H1 (cell line): ENCODE measurements around the gene ISL2. TPM values are rescaled to one million over a fixed set of nuclear protein-coding genes. Genes with fewer than 3 reads are reported as not detected.

Experiments used
- CTCF ChIA-PET: fragments of 300-600 bp; sonication (Branson Sonifier 250); formaldehyde crosslinking; loops from one replicate; lab custom pipeline; 2021; ENCODE audit not compliant: partially characterized antibody; lab: Charles Lee
- POLR2A ChIA-PET: fragments of 300-600 bp; sonication (Branson Sonifier 250); formaldehyde crosslinking; loops from one replicate; lab custom pipeline; 2021; ENCODE audit warnings: inconsistent platforms; ENCODE audit not compliant: partially characterized antibody; lab: Charles Lee
- DNase-seq, 2 experiments: peaks; one replicate each; pipeline versions ENCODE4 v3.0.0 to v3.0.0-alpha.2; 2010 to 2022; ENCODE audit warnings: low spot score in 2 of 2, low read depth in 1 of 2, mixed read lengths in 1 of 2
- FAIRE-seq: peaks from 2 replicates; lab custom pipeline; 2011; peaks lifted over from hg19 to GRCh38; lab: Jason Lieb, UNC
- H2AFZ ChIP-seq: 2 replicates; pipeline ENCODE4 v1.8.1; 2012; ENCODE audit warnings: low read length, inconsistent platforms
- H2AK5ac ChIP-seq: 2 replicates; pipeline ENCODE4 v1.6.1; 2013; ENCODE audit warnings: low read depth, low read length
- H2BK120ac ChIP-seq: replicated peaks from 2 replicates; pipeline ENCODE3; 2013; ENCODE audit warnings: low read depth, low read length, inconsistent platforms
- H2BK12ac ChIP-seq: 2 replicates; pipeline ENCODE4 v1.6.1; 2013; ENCODE audit warnings: low read depth, low read length
- H2BK15ac ChIP-seq: 2 replicates; pipeline ENCODE4 v1.6.1; 2013; ENCODE audit warnings: low read length
- H2BK20ac ChIP-seq: 2 replicates; pipeline ENCODE4 v1.6.1; 2013; ENCODE audit warnings: low read length
- H2BK5ac ChIP-seq: 2 replicates; pipeline ENCODE4 v1.6.1; 2013; ENCODE audit warnings: low read depth, low read length
- H3K14ac ChIP-seq: 2 replicates; pipeline ENCODE4 v1.6.1; 2013; ENCODE audit warnings: inconsistent platforms; ENCODE audit not compliant: insufficient read length
- H3K18ac ChIP-seq: 2 replicates; pipeline ENCODE4 v1.6.1; 2013; ENCODE audit warnings: low read length; ENCODE audit errors: extremely low read depth
- H3K23ac ChIP-seq: 2 replicates; pipeline ENCODE4 v1.6.1; 2013; ENCODE audit warnings: inconsistent platforms; ENCODE audit not compliant: insufficient read length
- H3K23me2 ChIP-seq: 2 replicates; pipeline ENCODE4 v1.6.1; 2013; ENCODE audit warnings: low read depth, low read length
- H3K27ac ChIP-seq: 2 replicates; pipeline ENCODE4 v1.6.1; 2011; ENCODE audit warnings: low read depth, low read length, inconsistent platforms
- H3K27me3 ChIP-seq, 4 experiments: replicated peaks in 1 of 4; 1 replicate in 1 of 4; 2 replicates in 3 of 4; pipeline versions ENCODE4 v1.6.1 to v1.8.1; 2011 to 2013; ENCODE audit warnings: low read length in 3 of 4, mild to moderate bottlenecking in 3 of 4, inconsistent platforms in 2 of 4, mixed read lengths in 2 of 4, moderate library complexity in 1 of 4; ENCODE audit not compliant: control insufficient read depth in 3 of 4, insufficient read depth in 3 of 4; ENCODE audit errors: extremely low read depth in 1 of 4
- H3K36me3 ChIP-seq, 4 experiments: 2 replicates each; pipeline versions ENCODE4 v1.6.1 to v1.8.1; 2011 to 2013; ENCODE audit warnings: mild to moderate bottlenecking in 4 of 4, low read length in 3 of 4, moderate library complexity in 2 of 4, control low read depth in 1 of 4, inconsistent platforms in 1 of 4; ENCODE audit not compliant: insufficient read depth in 4 of 4, control insufficient read depth in 2 of 4
- H3K4ac ChIP-seq: replicated peaks from 2 replicates; pipeline ENCODE3; 2013; ENCODE audit warnings: low read length, low read depth, mixed read lengths, inconsistent platforms; ENCODE audit not compliant: insufficient read length
- H3K4me1 ChIP-seq, 4 experiments: replicated peaks in 1 of 4; 1 replicate in 1 of 4; 2 replicates in 3 of 4; pipeline versions ENCODE4 v1.6.1 to v1.8.1; 2011 to 2013; ENCODE audit warnings: low read length in 3 of 4, inconsistent platforms in 2 of 4, mixed read lengths in 1 of 4; ENCODE audit not compliant: insufficient read depth in 4 of 4, control insufficient read depth in 3 of 4
- H3K4me2 ChIP-seq, 2 experiments: 2 replicates each; pipeline versions ENCODE4 v1.6.1 to v1.8.1; 2011 to 2013; ENCODE audit warnings: low read depth in 2 of 2, low read length in 2 of 2, control low read depth in 1 of 2, inconsistent platforms in 1 of 2, mild to moderate bottlenecking in 1 of 2; ENCODE audit not compliant: insufficient read depth in 1 of 2
- H3K4me3 ChIP-seq, 4 experiments: fragments of 200-600, 300-600 bp in 1 of 4; sonication (generic), shearing (Covaris generic), sonication (Bioruptor Twin) in 1 of 4; 2 replicates each; pipeline versions ENCODE4 v1.5.1 to v1.8.1; 2011 to 2016; ENCODE audit warnings: low read length in 4 of 4, low read depth in 3 of 4, control low read depth in 2 of 4, inconsistent platforms in 2 of 4, mild to moderate bottlenecking in 2 of 4, mixed read lengths in 1 of 4, moderate library complexity in 1 of 4; ENCODE audit not compliant: insufficient read depth in 2 of 4; ENCODE audit errors: extremely low read depth in 1 of 4
- H3K56ac ChIP-seq: replicated peaks from 2 replicates; pipeline ENCODE3; 2013; ENCODE audit warnings: low read depth, mild to moderate bottlenecking, mixed read lengths, low read length, inconsistent platforms; ENCODE audit not compliant: insufficient read length
- H3K79me1 ChIP-seq: 2 replicates; pipeline ENCODE4 v1.6.1; 2013; ENCODE audit warnings: low read depth, low read length, control low read depth
- H3K79me2 ChIP-seq, 2 experiments: 2 replicates each; pipeline versions ENCODE4 v1.6.1 to v1.8.1; 2012 to 2013; ENCODE audit warnings: low read length in 2 of 2, mild to moderate bottlenecking in 2 of 2, inconsistent platforms in 1 of 2; ENCODE audit not compliant: insufficient read depth in 2 of 2, control insufficient read depth in 1 of 2
- H3K9ac ChIP-seq, 4 experiments: replicated peaks in 1 of 4; 1 replicate in 1 of 4; 2 replicates in 3 of 4; pipeline versions ENCODE4 v1.6.1 to v1.8.1; 2011 to 2013; ENCODE audit warnings: low read depth in 3 of 4, low read length in 3 of 4, control low read depth in 2 of 4, mild to moderate bottlenecking in 2 of 4, moderate library complexity in 2 of 4, inconsistent platforms in 1 of 4; ENCODE audit errors: extremely low read depth in 1 of 4
- H3K9me3 ChIP-seq, 2 experiments: 2 replicates each; pipeline versions ENCODE4 v1.6.1 to v1.8.1; 2012 to 2013; ENCODE audit warnings: mild to moderate bottlenecking in 2 of 2, moderate library complexity in 2 of 2, control low read depth in 1 of 2, inconsistent platforms in 1 of 2, low read depth in 1 of 2, low read length in 1 of 2, mixed read lengths in 1 of 2; ENCODE audit not compliant: insufficient read depth in 2 of 2
- H4K20me1 ChIP-seq, 2 experiments: replicated peaks in 1 of 2; 2 replicates each; pipeline versions ENCODE3 to v1.8.1; 2011 to 2013; ENCODE audit warnings: inconsistent platforms in 2 of 2, low read length in 2 of 2, mild to moderate bottlenecking in 1 of 2; ENCODE audit not compliant: insufficient read depth in 2 of 2, control insufficient read depth in 1 of 2
- H4K5ac ChIP-seq: 2 replicates; pipeline ENCODE4 v1.6.1; 2013; ENCODE audit warnings: low read length, low read depth, mixed read lengths, inconsistent platforms; ENCODE audit not compliant: insufficient read length
- H4K8ac ChIP-seq: 2 replicates; pipeline ENCODE4 v1.8.0; 2013; ENCODE audit warnings: mild to moderate bottlenecking, moderate library complexity, low read length, inconsistent platforms; ENCODE audit not compliant: insufficient read depth; ENCODE audit errors: extremely low read depth
- H4K91ac ChIP-seq: replicated peaks from 2 replicates; pipeline ENCODE3; 2013; ENCODE audit warnings: low read length, mixed read lengths, inconsistent platforms; ENCODE audit not compliant: insufficient read length
- ATF2 ChIP-seq: IDR thresholded peaks from 2 replicates; pipeline ENCODE4 v1.6.1; 2012; ENCODE audit warnings: low read length, inconsistent platforms
- CBX5 ChIP-seq: fragments of 300-800, 300-1000 bp; sonication (generic); IDR thresholded peaks from 2 replicates; pipeline ENCODE4 v1.7.1; 2016; ENCODE audit warnings: antibody characterized with exemption, low read length, low read depth
- CEBPB ChIP-seq: IDR thresholded peaks from 2 replicates; pipeline ENCODE4 v1.6.1; 2012; ENCODE audit warnings: low read depth, low read length
- CHD1 ChIP-seq: IDR thresholded peaks from 2 replicates; pipeline ENCODE4 v1.6.1; 2012; ENCODE audit warnings: low read depth, low read length, improper control_type of control experiment
- CHD2 ChIP-seq: IDR thresholded peaks from 2 replicates; pipeline ENCODE4 v1.6.1; 2012; ENCODE audit warnings: low read length, improper control_type of control experiment
- CTBP2 ChIP-seq: IDR thresholded peaks from 2 replicates; pipeline ENCODE4 v1.7.0; 2011; ENCODE audit warnings: borderline replicate concordance, mild to moderate bottlenecking, moderate library complexity, mixed read lengths, low read length; ENCODE audit not compliant: insufficient read depth, insufficient read length
- E2F6 ChIP-seq: IDR thresholded peaks from 2 replicates; pipeline ENCODE4 v1.6.1; 2012; ENCODE audit warnings: inconsistent platforms
- POLR2A ChIP-seq, 2 experiments: IDR thresholded peaks; 1 replicate in 1 of 2; 2 replicates in 1 of 2; pipeline ENCODE4 v1.6.1; 2011; ENCODE audit warnings: low read depth in 2 of 2, low read length in 2 of 2, mild to moderate bottlenecking in 2 of 2; ENCODE audit errors: control extremely low read depth in 1 of 2
- RNF2 ChIP-seq: fragments of 200-900, 300-1000 bp; sonication (generic); IDR thresholded peaks from 2 replicates; pipeline ENCODE4 v1.7.1; 2016; ENCODE audit warnings: borderline replicate concordance, low read depth, mild to moderate bottlenecking, antibody characterized with exemption, low read length; ENCODE audit not compliant: poor library complexity, severe bottlenecking; ENCODE audit errors: missing control alignments
- YY1 ChIP-seq: IDR thresholded peaks from 2 replicates; pipeline ENCODE4 v1.6.1; 2011; ENCODE audit warnings: low read depth, mild to moderate bottlenecking, low read length
- WGBS, 2 experiments: shearing (Covaris generic) in 1 of 2; methylation state at CpG; one replicate each; pipeline versions ENCODE4 v1.1.6 to v1.1.7; 2013 to 2015; ENCODE audit warnings: low lambda C conversion rate in 2 of 2, mixed read lengths in 2 of 2, inconsistent platforms in 1 of 2, low coverage in 1 of 2, missing lambda C conversion rate in 1 of 2; ENCODE audit not compliant: insufficient replicate concordance in 2 of 2, insufficient coverage in 1 of 2, insufficient read length in 1 of 2; ENCODE audit errors: extremely low coverage in 1 of 2, missing lambda C conversion rate in 1 of 2; 5-methylcytosine and 5-hydroxymethylcytosine counted together
- polyA plus RNA-seq, 7 experiments: library from polyadenylated mRNA; depleted of rRNA in 3 of 7; stranded (reverse) in 5 of 7; unstranded in 2 of 7; fragments of >200 nt in 5 of 7; fragments of 200-250 nt in 2 of 7; gene quantifications; 1 replicate in 5 of 7; 2 replicates in 1 of 7; 4 replicates in 1 of 7; pipeline versions ENCODE4 v1.2.1 to v1.2.3, GENCODE V29; 2011 to 2013; ENCODE audit warnings: missing spikeins in 2 of 7, mixed read lengths in 2 of 7
- total RNA-seq: library from RNA; stranded (reverse); fragmentation: NEBNext Ultra II Directional; extraction: Animal tissue kit (Norgen Biotek cat#: 25700); gene quantifications from 2 replicates; pipeline ENCODE4 v1.2.1, GENCODE V29; 2021

ISL2 gene
- total and polyA plus RNA-seq, 2 of the 8 experiments (the other 6 are each of a cell fraction or from before 2014, with no cell fraction given), result 0.32 to 0.99 TPM

- no peak overlapping the region for H2BK12ac ChIP-seq
- H2AK5ac ChIP-seq, result no peak overlapping the region
- peaks cover 0 to 10% of the 10 kb centered on the region in 2 experiments; a peak in 1 of 4 replicates for H3K9me3 ChIP-seq
- H3K27ac ChIP-seq, result no peak overlapping the region
- H3K4me1 ChIP-seq, result peaks cover 0 to 30% (median 20%) of the 10 kb centered on the region in 4 experiments; a peak in 6 of 7 replicates
- peaks cover 0 to 16% (median 0%) of the 10 kb centered on the region in 4 experiments; a peak in 1 of 8 replicates for H3K36me3 ChIP-seq
- no peak overlapping the region for H2BK120ac ChIP-seq
- no peak overlapping the region for H2BK5ac ChIP-seq
- peak overlapping the region in 1 of 2 experiments; percentile 80; a peak in 2 of 4 replicates for H3K4me2 ChIP-seq
- H3K14ac ChIP-seq, result no peak overlapping the region
- no peak overlapping the region for H3K4ac ChIP-seq
- H2AFZ ChIP-seq, result no peak overlapping the region
- no peak overlapping the region for H4K91ac ChIP-seq
- no peak overlapping the region for H2BK20ac ChIP-seq
- H3K23me2 ChIP-seq, result peaks cover 13% of the 10 kb centered on the region; the same call in 1 of the 2 replicates
- no peaks in the 10 kb centered on the region for H3K79me2 ChIP-seq
- POLR2A ChIA-PET, result interaction anchor here (0.6 kb wide), 1 partner anchor 8 kb away, joined by 3 read pairs; no protein-coding TSS in a partner anchor
- H3K79me1 ChIP-seq, result no peaks in the 10 kb centered on the region
- H4K8ac ChIP-seq, result no peak overlapping the region
- peak overlapping the region in 1 of 4 experiments; percentile 55; a peak in 2 of 8 replicates for H3K4me3 ChIP-seq
- H3K56ac ChIP-seq, result no peak overlapping the region
- no peak overlapping the region for H2BK15ac ChIP-seq
- H4K20me1 ChIP-seq, result peaks cover 11 to 27% of the 10 kb centered on the region in 2 experiments
- WGBS, 2 experiments, result 11% methylated on average over 15 of the region's 16 CpGs; no CpG with 5 or more reads in 1 of the 2 experiments
- H3K9ac ChIP-seq, result no peak overlapping the region
- H3K18ac ChIP-seq, result no peak overlapping the region
- no peak overlapping the region for H3K23ac ChIP-seq
- DNase-seq, result no peak
- H3K27me3 ChIP-seq, result peaks cover 87 to 100% (median 94%) of the 10 kb centered on the region in 4 experiments
- CTCF ChIA-PET, result interaction anchor here (1.3 kb wide), 1 partner anchor 108 kb away, joined by 3 read pairs; no protein-coding TSS in a partner anchor
- no peak overlapping the region for H4K5ac ChIP-seq
- no peak for FAIRE-seq
- TF ChIP-seq CTBP2 (no peak), YY1 (no peak), E2F6 (no peak), CHD1 (no peak), CEBPB (no peak), RNF2 (peak; percentile 89), CBX5 (no peak), POLR2A (IDR thresholded peaks at IDR 0.05; ENCODE audit: control extremely low read depth in 1 of 2, low read depth in 2 of 2, low read length in 2 of 2) (no peak), CHD2 (no peak), ATF2 (no peak)
Measured at GRCh38 chr15:76343313-76343996, 6.9 kb downstream of the ISL2 start.
